Bone marrow (tissue), 2 donors: ENCODE results near the gene SHC2.

Experiments used
- DNase-seq, 2 donors: peaks; one replicate each; lab custom pipeline; 2025; lab: John Stamatoyannopoulos, UW

SHC2 gene, protein sequence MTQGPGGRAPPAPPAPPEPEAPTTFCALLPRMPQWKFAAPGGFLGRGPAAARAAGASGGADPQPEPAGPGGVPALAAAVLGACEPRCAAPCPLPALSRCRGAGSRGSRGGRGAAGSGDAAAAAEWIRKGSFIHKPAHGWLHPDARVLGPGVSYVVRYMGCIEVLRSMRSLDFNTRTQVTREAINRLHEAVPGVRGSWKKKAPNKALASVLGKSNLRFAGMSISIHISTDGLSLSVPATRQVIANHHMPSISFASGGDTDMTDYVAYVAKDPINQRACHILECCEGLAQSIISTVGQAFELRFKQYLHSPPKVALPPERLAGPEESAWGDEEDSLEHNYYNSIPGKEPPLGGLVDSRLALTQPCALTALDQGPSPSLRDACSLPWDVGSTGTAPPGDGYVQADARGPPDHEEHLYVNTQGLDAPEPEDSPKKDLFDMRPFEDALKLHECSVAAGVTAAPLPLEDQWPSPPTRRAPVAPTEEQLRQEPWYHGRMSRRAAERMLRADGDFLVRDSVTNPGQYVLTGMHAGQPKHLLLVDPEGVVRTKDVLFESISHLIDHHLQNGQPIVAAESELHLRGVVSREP

DNA sequence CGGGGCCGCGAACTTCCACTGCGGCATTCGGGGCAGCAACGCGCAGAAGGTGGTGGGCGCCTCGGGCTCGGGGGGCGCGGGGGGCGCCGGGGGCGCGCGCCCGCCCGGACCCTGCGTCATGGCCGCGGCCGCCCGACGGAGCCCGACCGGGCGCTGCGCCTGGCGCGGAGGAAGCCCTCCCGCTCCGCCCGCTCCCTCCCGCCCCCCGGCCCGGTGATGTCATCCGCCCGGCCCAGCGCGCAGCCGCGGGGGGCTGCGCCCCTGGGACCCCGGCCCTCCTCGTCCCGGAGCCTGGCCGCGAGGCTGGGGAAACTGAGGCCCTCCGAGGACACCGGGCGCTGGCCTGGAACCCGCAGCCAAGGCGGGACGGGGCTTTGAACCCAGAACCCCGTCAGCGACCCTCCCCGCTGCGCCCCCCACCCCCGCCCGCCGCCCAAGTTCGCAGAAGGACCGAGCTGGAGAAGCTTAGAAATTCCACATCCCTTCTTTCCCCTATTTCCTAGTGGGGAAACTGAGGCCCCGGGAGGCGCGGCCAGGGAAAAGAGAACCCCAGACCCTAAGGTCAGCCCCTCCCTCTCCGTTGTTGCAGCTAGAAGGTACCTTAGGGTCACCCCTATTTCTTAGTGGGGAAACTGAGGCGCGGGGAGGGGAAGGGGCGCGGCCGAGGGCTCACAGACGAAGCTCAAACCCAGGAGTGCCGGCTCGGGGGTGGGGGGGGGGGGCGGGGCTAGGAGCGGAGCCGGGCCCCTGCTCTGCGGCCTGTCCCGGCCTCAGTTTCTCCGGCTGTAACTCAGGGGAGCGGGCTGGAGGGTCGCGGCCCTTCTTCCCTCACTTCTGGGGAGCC lies at the start of gene SHC2:
Gene SHC2, minus strand, starts transcription at position 157 of the 844 bp plus-strand sequence. Its CDS starts 37 bp downstream, at position 120.
- DNase-seq, result no peak

DNA sequence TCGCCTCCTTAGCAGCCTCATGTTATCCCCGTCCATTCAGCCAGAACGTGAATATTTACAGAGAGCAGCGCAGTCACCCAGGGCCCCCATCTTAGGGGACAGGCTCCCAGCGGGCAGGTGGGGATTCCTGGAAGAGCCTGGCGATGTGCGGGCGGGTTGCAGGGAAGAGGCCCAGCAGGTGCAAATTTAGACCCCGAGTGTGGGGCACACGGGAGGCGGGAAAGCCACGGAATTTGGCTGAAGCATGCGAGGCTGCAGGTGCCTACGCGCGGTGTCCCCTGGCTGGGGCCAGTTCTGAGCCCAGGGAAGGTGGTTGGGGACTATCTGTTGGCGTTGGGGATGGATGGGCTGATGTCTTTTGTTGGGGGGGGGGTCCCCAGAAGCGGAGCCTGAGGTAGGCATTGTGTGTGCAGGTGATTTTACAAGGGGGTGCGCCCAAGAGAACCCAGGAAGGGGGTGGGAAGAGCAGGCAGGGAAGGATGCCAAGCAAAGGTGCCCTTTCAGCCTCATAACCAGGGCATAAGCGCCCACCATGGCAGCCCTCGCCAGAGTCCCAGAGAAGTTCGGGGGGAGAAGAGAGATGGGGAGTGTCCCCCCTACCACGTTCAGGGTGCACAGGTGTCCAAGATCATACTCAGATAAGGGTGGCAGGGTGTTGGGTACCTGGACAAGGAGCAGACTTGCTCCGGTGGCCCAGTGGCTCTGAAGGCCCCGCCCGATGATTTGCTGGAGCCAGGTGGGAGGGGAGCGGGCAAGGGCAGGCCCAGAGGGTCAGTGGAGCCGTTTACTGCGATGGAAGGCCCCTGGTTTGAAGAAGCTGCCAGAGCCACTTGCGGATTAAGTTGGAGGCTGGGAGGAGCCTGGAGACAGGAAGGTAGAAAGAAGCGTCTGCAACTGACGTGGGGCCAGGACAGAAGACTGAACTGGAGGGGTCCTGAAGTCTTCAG lies 47.6 kb upstream of the SHC2 start:
- no peak for DNase-seq

DNA sequence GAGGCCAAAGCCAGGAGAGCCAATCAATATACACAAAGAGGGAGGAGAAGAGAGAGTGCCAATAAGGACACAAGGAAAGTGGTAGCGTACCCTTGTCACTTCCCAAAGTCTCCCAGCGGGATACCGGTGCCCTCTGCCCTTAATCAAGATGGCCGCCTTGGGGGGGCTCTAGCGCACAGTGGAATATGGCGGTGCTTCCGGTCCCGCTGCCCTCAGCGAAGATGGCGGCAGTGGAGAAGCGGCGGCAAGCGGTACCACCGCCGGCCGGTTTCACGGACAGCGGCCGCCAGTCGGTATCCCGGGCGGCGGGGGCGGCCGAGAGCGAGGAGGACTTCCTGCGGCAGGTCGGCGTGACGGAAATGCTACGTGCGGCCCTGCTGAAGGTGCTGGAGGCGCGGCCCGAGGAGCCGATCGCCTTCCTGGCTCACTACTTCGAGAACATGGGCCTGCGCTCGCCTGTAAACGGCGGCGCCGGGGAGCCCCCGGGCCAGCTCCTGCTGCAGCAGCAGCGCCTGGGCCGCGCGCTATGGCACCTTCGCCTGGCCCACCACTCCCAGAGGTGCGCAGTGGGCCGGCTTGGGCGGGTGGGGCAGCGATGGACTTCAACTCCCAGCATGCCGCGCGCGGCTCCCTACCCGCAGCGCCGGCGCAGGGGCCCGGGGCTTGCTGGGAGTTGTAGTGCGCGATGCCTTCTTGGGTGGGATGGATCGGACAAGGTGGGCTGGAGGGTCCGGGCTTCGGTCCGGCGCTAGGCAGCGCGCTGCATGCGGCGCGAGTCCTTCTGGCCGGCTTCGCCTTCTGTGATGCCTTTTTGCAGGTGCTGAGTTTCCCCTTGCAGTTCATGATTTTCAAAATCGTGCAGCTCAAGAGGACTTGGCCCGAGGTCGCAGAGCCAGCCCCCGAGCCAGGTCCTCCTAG lies 46.7 kb upstream of the SHC2 start, which contains the start of gene TPGS1:
Gene TPGS1, plus strand, starts transcription at position 212 of the 918 bp plus-strand sequence. Its CDS starts 10 bp downstream, at position 222.
- DNase-seq, result peak in 1 of 2 donors; percentile 86

DNA sequence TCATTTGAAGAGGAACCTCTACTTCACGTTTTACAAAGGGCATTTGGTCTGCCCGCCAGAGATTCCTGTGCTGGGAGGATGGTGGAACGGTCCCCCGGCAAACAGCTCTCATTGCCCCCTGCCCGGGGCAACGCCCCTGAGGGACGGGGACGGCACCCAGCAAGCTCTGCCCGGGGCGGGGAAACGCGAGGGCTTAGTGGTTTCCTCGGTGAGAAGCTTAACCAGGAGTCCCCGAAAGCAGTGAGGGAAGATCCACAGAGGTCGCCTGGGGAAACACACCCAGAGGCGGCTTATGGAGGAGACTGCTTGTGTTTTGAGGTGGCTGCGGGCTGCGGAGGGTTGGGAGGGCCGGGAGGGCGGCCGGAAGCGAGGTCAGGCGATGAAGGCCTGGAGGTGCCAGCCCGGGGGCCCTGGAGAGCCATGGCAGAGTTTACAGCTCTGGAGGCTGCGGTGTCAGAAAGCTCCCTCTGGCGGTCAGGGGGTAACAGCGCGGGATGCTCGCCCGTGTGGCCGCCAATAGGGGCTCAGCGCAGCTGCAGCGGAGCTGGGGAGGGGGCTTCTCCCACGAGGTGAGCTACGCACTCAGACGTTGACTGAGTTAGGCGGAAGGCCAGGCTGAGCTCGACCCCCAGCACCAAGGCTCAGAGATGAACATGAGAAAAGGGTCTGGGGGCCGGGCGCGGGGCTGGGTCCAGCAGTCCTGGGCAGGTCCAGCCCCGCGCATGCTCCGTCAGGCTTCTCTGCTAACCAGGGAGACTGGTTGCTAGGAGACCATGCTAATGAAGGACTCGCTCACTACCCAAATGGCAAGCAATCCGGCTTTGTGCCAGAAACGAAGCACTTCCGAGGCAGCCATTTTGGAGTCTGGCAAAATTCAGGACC lies 45.8 kb upstream of the SHC2 start:
- peak; percentile 97 for DNase-seq

DNA sequence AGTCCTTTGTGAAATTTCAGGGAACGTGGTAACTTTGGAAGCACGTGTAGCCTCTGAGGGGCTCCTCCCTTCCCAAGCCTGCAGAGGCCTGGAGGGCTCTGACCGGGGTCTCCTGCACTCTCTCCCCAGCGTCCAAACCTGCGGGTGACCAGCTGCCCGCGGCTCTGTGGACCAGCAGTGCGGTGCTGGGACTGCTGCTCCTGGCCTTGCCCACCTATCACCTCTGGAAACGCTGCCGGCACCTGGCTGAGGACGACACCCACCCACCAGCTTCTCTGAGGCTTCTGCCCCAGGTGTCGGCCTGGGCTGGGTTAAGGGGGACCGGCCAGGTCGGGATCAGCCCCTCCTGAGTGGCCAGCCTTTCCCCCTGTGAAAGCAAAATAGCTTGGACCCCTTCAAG lies 43.8 kb upstream of the SHC2 start:
- DNase-seq, result no peak

DNA sequence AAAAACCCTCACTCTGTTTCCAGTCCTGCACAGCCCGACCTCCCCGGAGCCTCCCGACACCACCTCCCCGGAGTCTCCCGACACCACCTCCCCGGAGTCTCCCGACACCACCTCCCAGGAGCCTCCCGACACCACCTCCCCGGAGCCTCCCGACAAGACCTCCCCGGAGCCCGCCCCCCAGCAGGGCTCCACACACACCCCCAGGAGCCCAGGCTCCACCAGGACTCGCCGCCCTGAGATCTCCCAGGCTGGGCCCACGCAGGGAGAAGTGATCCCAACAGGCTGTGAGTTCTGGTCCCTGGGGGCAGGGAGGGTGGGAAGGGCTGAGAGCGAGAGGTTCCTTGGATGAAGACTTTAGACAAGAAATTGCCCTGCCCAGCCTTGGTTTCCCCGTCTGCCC lies 40.8 kb upstream of the SHC2 start:
- DNase-seq, result no peak

DNA sequence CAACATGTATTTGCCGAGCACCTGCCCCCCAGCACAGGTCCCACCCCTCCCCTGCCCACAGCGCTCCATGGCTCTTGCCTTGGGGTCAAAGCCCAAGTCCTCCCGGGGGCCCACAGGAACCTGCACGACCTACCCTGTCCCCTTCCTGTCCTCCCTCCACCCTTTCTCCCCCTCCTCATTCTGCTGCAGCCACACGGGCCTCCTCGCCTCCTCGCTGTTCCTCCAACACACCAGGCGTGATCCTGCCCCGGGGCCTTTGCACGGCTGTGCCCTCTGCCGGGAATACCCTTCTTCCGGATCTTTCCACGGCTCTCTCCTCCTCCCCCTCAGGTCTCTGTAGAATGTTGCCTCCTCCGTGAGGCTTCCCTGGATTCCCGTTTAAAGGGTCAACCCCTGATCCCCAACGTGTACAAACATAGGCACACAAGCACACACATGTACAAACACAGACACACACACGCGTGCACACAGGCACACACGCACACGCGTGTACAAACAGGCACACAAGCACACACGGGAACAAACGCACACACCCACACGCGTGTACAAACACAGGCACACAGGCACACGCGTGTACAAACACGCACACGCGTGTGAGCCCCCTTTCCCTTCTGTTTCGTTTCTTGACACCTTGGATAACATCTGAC lies 38.3 kb upstream of the SHC2 start:
- no peak for DNase-seq

DNA sequence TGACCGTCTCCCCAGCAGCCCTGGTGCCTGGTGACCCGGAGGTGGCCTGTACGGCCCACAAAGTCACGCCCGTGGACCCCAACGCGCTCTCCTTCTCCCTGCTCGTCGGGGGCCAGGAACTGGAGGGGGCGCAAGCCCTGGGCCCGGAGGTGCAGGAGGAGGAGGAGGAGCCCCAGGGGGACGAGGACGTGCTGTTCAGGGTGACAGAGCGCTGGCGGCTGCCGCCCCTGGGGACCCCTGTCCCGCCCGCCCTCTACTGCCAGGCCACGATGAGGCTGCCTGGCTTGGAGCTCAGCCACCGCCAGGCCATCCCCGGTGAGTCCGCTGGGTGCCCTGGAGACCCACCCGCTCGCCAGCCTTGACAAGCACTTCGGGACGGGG lies 37.7 kb upstream of the SHC2 start:
- no peak for DNase-seq

DNA sequence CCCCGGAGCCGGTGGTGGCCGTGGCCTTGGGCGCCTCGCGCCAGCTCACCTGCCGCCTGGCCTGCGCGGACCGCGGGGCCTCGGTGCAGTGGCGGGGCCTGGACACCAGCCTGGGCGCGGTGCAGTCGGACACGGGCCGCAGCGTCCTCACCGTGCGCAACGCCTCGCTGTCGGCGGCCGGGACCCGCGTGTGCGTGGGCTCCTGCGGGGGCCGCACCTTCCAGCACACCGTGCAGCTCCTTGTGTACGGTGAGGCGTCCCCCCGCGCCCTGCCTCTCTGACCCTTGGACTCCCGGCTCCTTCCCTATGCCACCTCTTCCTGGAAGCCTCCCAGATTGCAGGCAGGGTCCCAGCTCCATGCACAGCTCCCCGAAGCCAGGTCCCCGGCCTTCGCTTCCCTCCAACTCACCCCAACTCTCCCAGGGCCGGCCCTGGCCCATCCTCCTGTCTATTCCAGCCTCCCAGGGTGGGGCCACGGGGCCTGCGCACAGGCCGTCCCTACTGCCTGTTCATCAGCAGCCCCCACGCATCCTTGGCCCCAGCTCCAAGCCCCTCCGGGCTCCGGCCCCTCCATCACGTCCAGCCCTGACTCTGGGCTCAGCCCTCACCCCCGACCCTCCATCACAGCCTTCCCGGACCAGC lies 37.2 kb upstream of the SHC2 start:
- no peak for DNase-seq

DNA sequence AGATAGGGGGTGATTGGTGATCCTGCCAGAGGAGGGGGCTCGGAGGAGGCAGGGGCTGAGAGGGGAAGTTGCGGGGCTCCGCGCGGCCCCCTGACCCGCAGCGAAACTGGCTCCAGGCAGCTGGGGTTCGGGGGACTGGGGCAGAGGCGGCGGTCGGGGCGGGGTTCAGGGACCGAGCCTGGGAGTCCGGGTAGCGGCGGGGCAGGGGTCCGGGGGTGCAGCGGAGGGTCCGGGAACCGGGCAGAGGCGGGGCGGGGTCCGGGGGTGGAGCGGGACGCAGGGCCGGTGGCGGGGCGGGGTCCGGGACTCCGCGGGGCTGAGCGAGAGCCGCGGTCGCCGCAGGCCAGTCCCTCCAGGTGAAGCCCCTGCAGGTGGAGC lies 36.6 kb upstream of the SHC2 start:
- no peak for DNase-seq

DNA sequence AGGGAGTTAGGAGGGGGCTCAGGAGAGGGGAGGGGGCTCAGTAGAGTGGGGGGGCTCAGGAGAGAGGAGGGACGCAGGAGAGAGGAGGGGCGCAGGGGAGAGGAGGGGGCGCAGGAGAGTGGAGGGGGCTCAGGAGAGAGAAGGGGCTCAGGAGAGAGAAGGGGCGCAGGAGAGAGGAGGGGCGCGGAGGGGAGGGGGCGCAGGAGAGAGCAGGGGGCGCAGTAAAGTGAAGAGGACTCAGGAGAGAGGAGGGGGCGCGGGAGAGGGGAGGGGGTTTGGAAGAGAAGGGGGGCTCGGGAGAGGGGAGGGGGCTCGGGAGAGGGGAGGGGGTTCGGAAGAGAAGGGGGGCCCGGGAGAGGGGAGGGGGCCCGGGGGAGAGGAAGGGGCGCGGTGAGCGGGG lies 36.2 kb upstream of the SHC2 start:
- DNase-seq, result no peak

DNA sequence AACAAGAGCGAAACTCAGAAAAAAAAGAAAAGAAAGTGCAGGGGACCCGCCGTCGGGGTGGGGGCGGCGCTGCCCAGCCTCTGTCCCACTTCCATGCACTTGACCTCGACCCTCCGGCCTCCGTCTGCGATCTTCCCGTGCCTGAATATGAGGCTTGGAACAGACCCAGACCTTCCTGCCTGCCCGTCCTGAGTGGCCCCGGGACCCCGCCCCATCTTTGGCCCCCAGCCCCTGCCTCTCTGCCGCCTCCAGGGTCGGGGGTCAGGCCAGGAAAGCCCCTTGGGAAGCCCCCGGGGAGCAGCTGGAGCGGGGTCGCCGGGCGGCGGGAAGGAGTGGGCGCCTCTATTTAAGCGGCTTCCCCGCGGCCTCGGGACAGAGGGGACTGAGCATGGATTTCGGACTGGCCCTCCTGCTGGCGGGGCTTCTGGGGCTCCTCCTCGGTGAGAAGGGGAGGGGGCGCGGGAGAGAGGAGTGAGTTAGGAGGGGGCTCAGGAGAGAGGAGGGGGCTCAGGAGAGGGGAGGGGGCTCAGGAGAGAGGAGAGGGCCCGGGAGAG lies 35.4 kb upstream of the SHC2 start, which contains the start of gene MADCAM1:
Gene MADCAM1, plus strand, starts transcription at position 375 of the 554 bp plus-strand sequence. Its CDS starts 14 bp downstream, at position 389.
- no peak for DNase-seq

DNA sequence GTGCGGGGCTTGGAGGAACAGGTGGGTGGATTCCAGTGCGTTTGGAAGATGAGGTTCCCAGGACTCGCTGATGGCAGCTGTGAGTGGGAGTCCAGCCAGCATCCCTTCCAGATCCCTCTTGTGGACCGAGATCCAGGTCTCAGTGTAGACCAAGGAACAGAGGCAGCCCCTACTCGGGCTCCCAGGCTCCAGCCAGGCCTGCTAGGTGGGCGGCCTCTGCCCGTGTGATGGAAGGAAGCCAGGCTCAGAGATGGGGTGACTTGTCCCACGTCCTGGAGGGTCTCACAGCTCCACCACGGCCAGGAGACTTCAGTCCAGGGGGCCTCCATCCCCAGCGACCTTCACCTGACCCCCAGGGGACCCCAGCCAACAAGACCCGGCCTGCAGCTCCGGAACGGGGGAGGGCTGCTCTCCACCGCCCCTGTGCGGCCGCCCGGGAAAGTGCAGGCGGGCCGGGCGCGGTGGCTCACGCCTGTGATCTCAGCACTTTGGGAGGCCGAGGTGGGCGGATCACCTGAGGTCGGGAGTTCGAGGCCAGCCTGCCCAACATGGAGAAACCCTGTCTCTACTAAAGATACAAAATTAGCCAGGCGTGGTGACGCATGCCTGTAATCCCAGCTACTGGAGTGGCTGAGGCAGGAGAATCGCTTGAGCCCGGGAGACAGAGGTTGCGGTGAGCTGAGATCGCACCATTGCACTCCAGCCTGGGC lies 34.7 kb upstream of the SHC2 start:
- no peak for DNase-seq

DNA sequence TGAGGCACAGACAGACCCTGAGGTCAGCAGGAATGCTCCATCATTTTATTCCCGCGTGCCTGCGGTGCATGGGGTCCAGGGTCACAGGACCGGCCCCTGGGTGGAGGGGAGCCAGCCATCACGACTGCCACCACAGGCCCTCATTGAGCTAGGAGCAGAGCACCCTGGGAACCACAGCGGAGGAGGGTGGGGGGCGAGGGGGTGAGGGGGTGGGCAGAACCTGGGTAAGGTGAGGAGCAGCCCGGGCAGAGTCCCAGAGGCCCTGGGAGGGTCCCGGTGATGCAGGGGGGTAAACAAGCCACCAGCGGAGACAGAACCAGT lies 34.2 kb upstream of the SHC2 start:
- DNase-seq, result no peak

DNA sequence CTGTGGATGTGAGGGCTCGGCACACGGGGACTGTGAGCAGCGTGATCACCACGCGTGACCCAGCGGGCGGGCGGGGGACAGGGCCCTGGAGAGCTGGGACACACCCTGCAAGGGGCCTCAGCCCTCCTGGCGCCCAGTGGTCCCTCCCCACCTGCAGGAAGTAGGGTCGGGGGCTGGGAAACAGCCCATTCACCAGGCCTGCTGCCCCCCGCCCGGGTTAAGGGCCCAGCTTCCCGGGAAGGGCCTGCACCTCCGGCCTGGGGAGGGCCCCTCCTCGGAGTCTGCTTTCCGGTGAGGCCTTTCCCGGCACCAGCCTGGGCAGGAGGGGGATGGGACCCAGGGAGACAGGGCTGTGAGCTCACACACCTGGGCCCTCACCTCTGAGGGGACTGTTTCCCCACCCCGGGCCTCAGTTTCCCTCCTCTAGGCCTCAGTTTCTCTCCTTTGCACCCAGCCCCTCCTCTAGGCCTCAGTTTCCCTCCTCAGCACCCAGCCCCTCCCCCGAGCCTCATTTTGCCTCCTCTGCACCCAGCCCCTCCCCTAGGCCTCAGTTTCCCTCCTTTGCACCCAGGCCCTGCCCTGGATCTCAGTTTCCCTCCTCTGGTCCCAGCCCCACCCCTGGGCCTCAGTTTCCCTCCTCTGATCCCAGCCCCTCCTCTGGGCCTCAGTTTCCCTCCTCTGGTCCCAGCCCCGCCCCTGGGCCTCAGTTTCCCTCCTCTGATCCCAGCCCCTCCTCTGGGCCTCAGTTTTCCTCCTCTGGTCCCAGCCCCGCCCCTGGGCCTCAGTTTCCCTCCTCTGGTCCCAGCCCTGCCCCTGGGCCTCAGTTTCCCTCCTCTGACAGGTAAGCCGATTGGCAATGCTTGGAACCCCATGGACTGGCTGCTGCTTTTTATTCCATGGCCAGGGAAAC lies 33.6 kb upstream of the SHC2 start:
- DNase-seq, result no peak

DNA sequence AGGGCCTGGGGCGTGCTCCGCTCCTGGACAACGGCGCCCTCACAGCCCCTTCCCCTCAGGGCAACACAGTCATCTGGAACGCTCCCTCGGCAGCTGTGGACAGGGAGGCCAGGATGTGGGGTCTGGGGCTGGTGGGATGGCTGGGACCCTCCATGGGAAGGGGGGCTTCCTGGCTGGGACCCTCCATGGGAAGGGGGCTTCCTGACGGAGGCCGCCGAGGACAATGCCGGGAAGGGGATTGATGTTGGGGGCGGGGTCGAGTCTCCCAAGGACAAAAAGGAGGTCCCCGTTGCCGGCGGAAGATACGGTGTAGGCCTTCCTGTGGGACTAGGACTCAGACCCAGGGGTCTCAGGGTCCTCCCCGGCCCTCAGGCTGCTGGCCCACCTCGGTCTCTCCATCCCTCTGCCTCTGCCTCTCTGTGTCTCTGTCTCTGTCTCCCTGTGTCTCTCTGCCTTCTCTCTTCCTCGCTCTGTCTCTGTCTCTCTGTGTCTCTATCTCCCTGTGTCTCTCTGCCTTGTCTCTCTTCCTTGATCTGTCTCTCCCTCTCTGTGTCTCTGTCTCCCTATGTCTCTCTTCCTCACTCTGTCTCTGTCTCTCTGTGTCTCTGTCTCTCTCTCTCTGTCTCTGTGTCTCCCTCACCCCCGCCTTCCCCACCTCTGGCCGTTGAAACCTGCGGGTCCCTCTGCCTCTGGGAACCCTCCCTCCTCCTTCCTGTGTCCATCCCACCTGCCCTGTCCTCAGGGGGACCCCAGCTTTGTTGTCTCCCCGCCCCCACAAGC lies 32.7 kb upstream of the SHC2 start:
- no peak for DNase-seq
